Neuronal stem cell (in vitro differentiated cells): ENCODE measurements around the gene DDO.
"Not testable (repeated sequence)": the region's sequence is repeated elsewhere in the genome, so short reads cannot be mapped to it uniquely, and the experiment has no call there.

Source experiments
- DNase-seq: peaks from one replicate; pipeline ENCODE4 v3.0.0-alpha.2; 2013; ENCODE audit warnings: low spot score
- H2AFZ ChIP-seq: one replicate; pipeline ENCODE4 v1.6.1; 2013; ENCODE audit warnings: mild to moderate bottlenecking, low read length, inconsistent platforms
- H2AK5ac ChIP-seq: 2 replicates; pipeline ENCODE4 v1.6.1; 2013; ENCODE audit warnings: low read depth, mild to moderate bottlenecking, inconsistent platforms, low read length, moderate library complexity, mixed read lengths
- H2BK120ac ChIP-seq: 2 replicates; pipeline ENCODE4 v1.6.1; 2013; ENCODE audit warnings: low read depth, mild to moderate bottlenecking, inconsistent platforms, low read length, moderate library complexity, mixed read lengths
- H2BK12ac ChIP-seq: one replicate; pipeline ENCODE4 v1.6.1; 2013; ENCODE audit warnings: low read length, inconsistent platforms
- H2BK15ac ChIP-seq: 2 replicates; pipeline ENCODE4 v1.6.1; 2013; ENCODE audit warnings: mild to moderate bottlenecking, low read length, inconsistent platforms, mixed read lengths
- H2BK5ac ChIP-seq: one replicate; pipeline ENCODE4 v1.6.1; 2013; ENCODE audit warnings: inconsistent platforms, mild to moderate bottlenecking, low read length, moderate library complexity
- H3K14ac ChIP-seq: one replicate; pipeline ENCODE4 v1.6.1; 2013; ENCODE audit warnings: low read length, inconsistent platforms
- H3K18ac ChIP-seq: 2 replicates; pipeline ENCODE4 v1.6.1; 2013; ENCODE audit warnings: low read length, inconsistent platforms
- H3K23ac ChIP-seq: 2 replicates; pipeline ENCODE4 v1.6.1; 2013; ENCODE audit warnings: low read depth, mild to moderate bottlenecking, mixed read lengths, low read length, inconsistent platforms; ENCODE audit not compliant: poor library complexity
- H3K27ac ChIP-seq: replicated peaks from 3 replicates; pipeline ENCODE4 v1.5.1; 2013; ENCODE audit warnings: low read length, inconsistent platforms
- H3K27me3 ChIP-seq, 3 experiments: 2 replicates each; pipeline ENCODE4 v1.6.1; 2013; ENCODE audit warnings: low read length in 3 of 3, mild to moderate bottlenecking in 2 of 3, inconsistent platforms in 1 of 3, low read depth in 1 of 3, mixed read lengths in 1 of 3, moderate library complexity in 1 of 3; ENCODE audit not compliant: control insufficient read depth in 3 of 3, insufficient read depth in 3 of 3
- H3K36me3 ChIP-seq, 2 donors: replicated peaks in 1 of 2; 2 replicates each; pipeline ENCODE4 v1.6.1; 2013; ENCODE audit warnings: low read length in 2 of 2; ENCODE audit not compliant: control insufficient read depth in 2 of 2, insufficient read depth in 2 of 2
- H3K4ac ChIP-seq: 2 replicates; pipeline ENCODE4 v1.6.1; 2013; ENCODE audit warnings: inconsistent platforms, mild to moderate bottlenecking, low read length, moderate library complexity
- H3K4me1 ChIP-seq, 2 donors: 1 replicate in 1 of 2; 2 replicates in 1 of 2; pipeline ENCODE4 v1.6.1; 2013; ENCODE audit warnings: low read length in 2 of 2, low read depth in 1 of 2; ENCODE audit not compliant: control insufficient read depth in 2 of 2, insufficient read depth in 1 of 2
- H3K4me2 ChIP-seq: one replicate; pipeline ENCODE4 v1.6.1; 2013; ENCODE audit warnings: mild to moderate bottlenecking, low read length, inconsistent platforms; ENCODE audit not compliant: insufficient read depth, poor library complexity, severe bottlenecking
- H3K4me3 ChIP-seq, 2 donors: 2 replicates each; pipeline ENCODE4 v1.5.1; 2013; ENCODE audit warnings: low read length in 2 of 2, mild to moderate bottlenecking in 2 of 2, inconsistent platforms in 1 of 2, moderate library complexity in 1 of 2
- H3K79me1 ChIP-seq: one replicate; pipeline ENCODE4 v1.6.1; 2013; ENCODE audit warnings: low read depth, mild to moderate bottlenecking, inconsistent platforms, low read length, moderate library complexity
- H3K9ac ChIP-seq: one replicate; pipeline ENCODE4 v1.6.1; 2013; ENCODE audit warnings: mild to moderate bottlenecking, low read depth, low read length, inconsistent platforms; ENCODE audit not compliant: poor library complexity
- H3K9me3 ChIP-seq, 2 donors: replicated peaks in 1 of 2; 2 replicates each; pipeline versions ENCODE3 to v1.6.1; 2013; ENCODE audit warnings: low read length in 2 of 2, mild to moderate bottlenecking in 2 of 2, inconsistent platforms in 1 of 2, low read depth in 1 of 2, mixed read lengths in 1 of 2, moderate library complexity in 1 of 2; ENCODE audit not compliant: control insufficient read depth in 2 of 2, insufficient read depth in 1 of 2
- H4K8ac ChIP-seq: one replicate; pipeline ENCODE4 v1.6.1; 2013; ENCODE audit warnings: low read depth, mild to moderate bottlenecking, inconsistent platforms, low read length, moderate library complexity
- H4K91ac ChIP-seq: one replicate; pipeline ENCODE4 v1.6.1; 2013; ENCODE audit warnings: low read length, low read depth, mild to moderate bottlenecking, inconsistent platforms; ENCODE audit not compliant: poor library complexity
- WGBS, 2 donors: extraction: QIAGEN DNeasy Blood & Tissue Kit; methylation state at CpG; one replicate each; pipeline ENCODE4 v1.1.7; 2013; ENCODE audit warnings: missing lambda C conversion rate in 2 of 2, mixed read lengths in 1 of 2; ENCODE audit not compliant: insufficient read length in 2 of 2, insufficient replicate concordance in 1 of 2; ENCODE audit errors: extremely low coverage in 2 of 2; 5-methylcytosine and 5-hydroxymethylcytosine counted together

Gene DDO

GRCh38 chr6:110459137-110459536 lies 43.8 kb upstream of the DDO start:
- H2BK5ac ChIP-seq, result no peak overlapping the region
- H3K23ac ChIP-seq, result no peak overlapping the region
- H3K27ac ChIP-seq, result no peak overlapping the region
- H2AFZ ChIP-seq, result no peak overlapping the region
- H4K91ac ChIP-seq, result no peak overlapping the region
- H2BK12ac ChIP-seq, result no peak overlapping the region
- peaks cover 4 to 6% of the 10 kb centered on the region in 2 donors for H3K9me3 ChIP-seq
- H2AK5ac ChIP-seq, result no peak overlapping the region
- no peak overlapping the region for H2BK15ac ChIP-seq
- DNase-seq, result no peak
- no peak overlapping the region for H3K18ac ChIP-seq
- H3K4me1 ChIP-seq, result peaks cover 0 to under 1% of the 10 kb centered on the region in 2 donors
- no peaks in the 10 kb centered on the region for H3K27me3 ChIP-seq
- H3K4ac ChIP-seq, result no peak overlapping the region
- H3K4me2 ChIP-seq, result no peak overlapping the region
- no peak overlapping the region for H3K9ac ChIP-seq
- H3K4me3 ChIP-seq, result no peak overlapping the region
- no CpG with 5 or more reads among the region's 2 CpGs for WGBS, 2 donors
- no peaks in the 10 kb centered on the region for H3K79me1 ChIP-seq
- H3K14ac ChIP-seq, result no peak overlapping the region
- no peak overlapping the region for H2BK120ac ChIP-seq
- no peaks in the 10 kb centered on the region for H3K36me3 ChIP-seq
- H4K8ac ChIP-seq, result no peak overlapping the region

GRCh38 chr6:110458476-110458875 lies 43.1 kb upstream of the DDO start:
- no peak overlapping the region for H4K8ac ChIP-seq
- no peaks in the 10 kb centered on the region for H3K79me1 ChIP-seq
- no peak overlapping the region for H2AK5ac ChIP-seq
- no peak overlapping the region for H2BK12ac ChIP-seq
- no peak overlapping the region for H2AFZ ChIP-seq
- no peak overlapping the region for H3K4me2 ChIP-seq
- H3K27ac ChIP-seq, result no peak overlapping the region
- peaks cover 4 to 6% of the 10 kb centered on the region in 2 donors for H3K9me3 ChIP-seq
- no CpG with 5 or more reads among the region's 1 CpG for WGBS, 2 donors
- H2BK120ac ChIP-seq, result no peak overlapping the region
- H2BK15ac ChIP-seq, result no peak overlapping the region
- no peak overlapping the region for H3K14ac ChIP-seq
- H3K4me1 ChIP-seq, result peaks cover 0 to 4% of the 10 kb centered on the region in 2 donors
- H3K23ac ChIP-seq, result no peak overlapping the region
- no peak overlapping the region for H3K18ac ChIP-seq
- no peak overlapping the region for H2BK5ac ChIP-seq
- H3K27me3 ChIP-seq, result no peaks in the 10 kb centered on the region
- no peak overlapping the region for H3K4me3 ChIP-seq
- H4K91ac ChIP-seq, result no peak overlapping the region
- no peak overlapping the region for H3K9ac ChIP-seq
- DNase-seq, result no peak
- no peak overlapping the region for H3K4ac ChIP-seq
- no peaks in the 10 kb centered on the region for H3K36me3 ChIP-seq

- not testable (repeated sequence) for H3K4me1 ChIP-seq, H3K4me2 ChIP-seq, H3K14ac ChIP-seq, H2AK5ac ChIP-seq, H3K4me3 ChIP-seq, DNase-seq, H2BK120ac ChIP-seq, H2AFZ ChIP-seq, H2BK15ac ChIP-seq, H3K79me1 ChIP-seq, H3K9ac ChIP-seq, H2BK12ac ChIP-seq, H3K23ac ChIP-seq, H3K36me3 ChIP-seq, H4K91ac ChIP-seq, H2BK5ac ChIP-seq, H3K18ac ChIP-seq, H3K27me3 ChIP-seq, H3K9me3 ChIP-seq, H3K4ac ChIP-seq, H4K8ac ChIP-seq, H3K27ac ChIP-seq
- WGBS, 2 donors, result no CpG with 5 or more reads among the region's 8 CpGs
Measured at GRCh38 chr6:110457567-110458175, 42.3 kb upstream of the DDO start.

- WGBS, 2 donors, result no CpG with 5 or more reads among the region's 3 CpGs
- Histone ChIP-seq H2BK15ac (no peak overlapping the region), H3K36me3 (no peaks in the 10 kb centered on the region), H3K27me3 (no peaks in the 10 kb centered on the region), H2AFZ (no peak overlapping the region), H3K18ac (no peak overlapping the region), H3K14ac (no peak overlapping the region), H3K79me1 (no peaks in the 10 kb centered on the region), H3K27ac (no peak overlapping the region), H4K91ac (no peak overlapping the region), H2BK5ac (no peak overlapping the region), H3K4me2 (no peak overlapping the region), H2BK12ac (no peak overlapping the region), H4K8ac (no peak overlapping the region), H2BK120ac (no peak overlapping the region), H3K4ac (no peak overlapping the region), H3K9me3 (peaks cover 0 to 6% of the 10 kb centered on the region in 2 donors), H2AK5ac (no peak overlapping the region), H3K23ac (no peak overlapping the region), H3K9ac (no peak overlapping the region), H3K4me3 (no peak overlapping the region), H3K4me1 (peaks cover 0 to 5% of the 10 kb centered on the region in 2 donors)
- no peak for DNase-seq
Measured at GRCh38 chr6:110456694-110457093, 41.3 kb upstream of the DDO start.
